Spleen (tissue), 7 donors: ENCODE data around the gene CDC42BPB.

Experiments used
- CTCF ChIP-seq, 11 experiments: fragments of 200-600 bp in 7 of 11; fragments of 450-650 bp in 4 of 11; sonication (generic) in 4 of 11; IDR thresholded peaks in 8 of 11; conservative IDR thresholded peaks in 3 of 11; 1 replicate in 7 of 11; 2 replicates in 4 of 11; pipeline versions ENCODE4 v1.4.0 to v1.8.0; 2016 to 2021; ENCODE audit warnings: antibody characterized with exemption in 11 of 11, inconsistent platforms in 4 of 11, mild to moderate bottlenecking in 1 of 11
- POLR2A ChIP-seq, 3 donors: fragments of 450-650 bp; IDR thresholded peaks; one replicate each; pipeline ENCODE4 v1.5.1; 2017; ENCODE audit warnings: antibody characterized with exemption in 3 of 3, mild to moderate bottlenecking in 1 of 3
- donor health status: DM: no; HTN: no; CAD: no; lungs with moderate emphysema.
- donor health status: DM: no; HTN: no; CAD: no.
- donor health status: DM: no; HTN: no; CAD: no.

DNA sequence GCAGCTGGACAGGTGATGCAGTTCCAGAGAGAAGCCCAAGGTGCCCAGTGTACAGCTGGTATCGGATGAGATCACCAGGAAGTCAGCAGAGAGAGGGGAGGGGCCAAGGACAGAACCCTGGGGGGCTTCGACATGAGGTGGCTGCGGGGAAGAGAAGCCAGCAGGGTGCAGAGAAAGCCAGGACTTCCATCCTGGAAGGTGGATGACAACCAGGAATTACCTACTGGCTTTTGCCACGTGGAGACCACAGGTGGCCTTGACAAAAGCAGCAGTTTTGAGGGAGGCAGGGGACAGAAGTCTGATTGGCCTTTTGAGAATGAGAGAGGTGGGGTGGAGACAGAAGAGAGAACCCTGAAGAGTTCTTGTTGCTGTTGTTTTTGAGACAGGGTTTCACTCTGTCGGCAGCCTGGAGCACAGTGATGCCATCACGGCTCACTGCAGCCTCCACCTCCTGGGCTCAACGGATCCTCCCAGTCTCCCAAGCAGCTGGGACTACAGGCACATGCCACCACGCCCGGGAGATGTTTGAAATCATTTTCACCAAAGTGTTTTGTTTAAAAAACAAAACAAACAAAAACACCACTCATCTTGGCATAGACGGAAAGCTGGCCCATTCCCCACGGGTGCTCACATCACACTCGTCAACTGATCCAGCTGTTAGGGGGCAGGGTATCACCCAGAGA is 35.2 kb downstream of the CDC42BPB start:
- TF ChIP-seq CTCF (IDR thresholded peaks at IDR 0.05 in 8 of 11, conservative IDR thresholded peaks at IDR 0.05 in 3 of 11) = no peak
- TF ChIP-seq POLR2A (IDR thresholded peaks at IDR 0.05) = no peak
